ENCODE data around the gene CEPT1. TPM values are rescaled to one million over a fixed set of nuclear protein-coding genes. Genes with fewer than 3 reads are reported as not detected.

The CEPT1 gene
- total and polyA plus RNA-seq, 12 donors = 6.6 to 19.5 (median 13.1) TPM

DNA sequence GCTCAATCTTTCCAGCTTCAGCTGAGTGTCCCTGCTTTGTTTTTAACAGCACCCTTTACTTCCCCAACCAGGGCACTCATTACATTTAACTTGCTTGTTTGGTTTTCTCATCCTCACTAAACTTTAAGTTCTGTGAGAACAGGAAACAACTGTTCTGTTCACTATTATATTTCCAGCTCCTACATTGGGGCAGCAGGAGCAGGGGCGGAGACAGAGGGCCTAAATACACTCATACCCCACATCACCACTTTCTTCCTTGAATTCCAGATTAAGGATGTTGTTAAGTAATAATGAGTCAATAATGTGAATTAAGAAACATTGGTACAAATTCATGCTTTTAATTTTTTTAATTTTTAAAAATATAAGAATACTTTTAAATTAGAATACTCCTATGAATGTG, 6.2 kb upstream of the CEPT1 start:
- H3K4me3 ChIP-seq = no peak overlapping the region
- DNase-seq = no peak
- peaks cover 0 to 72% (median 6%) of the 10 kb centered on the region in 9 donors for H3K4me1 ChIP-seq
- intact Hi-C loops (cut with DNase I) = no loop called here
- H3K36me3 ChIP-seq = peaks cover 0 to 73% (median 31%) of the 10 kb centered on the region in 9 donors
- no peaks in the 10 kb centered on the region for H3K27me3 ChIP-seq
- H3K9me3 ChIP-seq = no peaks in the 10 kb centered on the region
- ATAC-seq = no peak
- WGBS, 2 donors = 97% methylated on average over 1 of the region's 1 CpG
- TF ChIP-seq, protein P1, sequence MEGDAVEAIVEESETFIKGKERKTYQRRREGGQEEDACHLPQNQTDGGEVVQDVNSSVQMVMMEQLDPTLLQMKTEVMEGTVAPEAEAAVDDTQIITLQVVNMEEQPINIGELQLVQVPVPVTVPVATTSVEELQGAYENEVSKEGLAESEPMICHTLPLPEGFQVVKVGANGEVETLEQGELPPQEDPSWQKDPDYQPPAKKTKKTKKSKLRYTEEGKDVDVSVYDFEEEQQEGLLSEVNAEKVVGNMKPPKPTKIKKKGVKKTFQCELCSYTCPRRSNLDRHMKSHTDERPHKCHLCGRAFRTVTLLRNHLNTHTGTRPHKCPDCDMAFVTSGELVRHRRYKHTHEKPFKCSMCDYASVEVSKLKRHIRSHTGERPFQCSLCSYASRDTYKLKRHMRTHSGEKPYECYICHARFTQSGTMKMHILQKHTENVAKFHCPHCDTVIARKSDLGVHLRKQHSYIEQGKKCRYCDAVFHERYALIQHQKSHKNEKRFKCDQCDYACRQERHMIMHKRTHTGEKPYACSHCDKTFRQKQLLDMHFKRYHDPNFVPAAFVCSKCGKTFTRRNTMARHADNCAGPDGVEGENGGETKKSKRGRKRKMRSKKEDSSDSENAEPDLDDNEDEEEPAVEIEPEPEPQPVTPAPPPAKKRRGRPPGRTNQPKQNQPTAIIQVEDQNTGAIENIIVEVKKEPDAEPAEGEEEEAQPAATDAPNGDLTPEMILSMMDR (IDR thresholded peaks at IDR 0.05) = no peak
- H3K27ac ChIP-seq = peak overlapping the region in 1 of 10 donors; percentile 56

DNA sequence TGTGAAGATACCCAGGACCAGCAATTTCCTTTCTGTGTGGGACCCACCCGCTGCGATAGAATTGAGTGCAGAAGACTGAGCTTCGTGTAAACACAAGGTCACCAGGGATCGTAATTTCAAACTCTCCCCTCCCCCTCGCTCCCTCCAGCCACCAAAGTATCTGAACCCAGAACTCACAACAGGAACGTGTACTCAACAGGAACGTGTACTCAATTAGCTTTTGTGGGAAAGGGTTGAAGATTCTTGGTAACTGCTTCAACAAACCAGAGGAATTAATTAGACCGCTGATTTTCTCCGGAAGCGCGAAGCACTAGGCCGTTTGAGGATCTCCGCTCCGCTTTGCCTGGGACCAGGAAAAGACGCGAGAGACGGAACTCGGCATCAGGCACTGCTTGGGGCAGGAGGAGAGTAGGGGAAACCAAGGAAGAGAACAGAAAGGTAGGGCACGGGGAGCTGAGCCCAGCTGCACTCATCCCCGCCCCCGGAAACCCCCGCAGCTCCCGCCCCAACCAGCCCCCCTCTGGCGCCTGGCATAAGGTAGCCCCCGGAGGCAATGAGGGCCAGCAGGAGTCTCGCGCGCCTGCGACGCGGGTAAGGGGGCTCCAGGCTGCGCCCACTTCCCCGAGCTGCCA, 583 bp upstream of the CEPT1 start:
- peaks cover 0 to 38% (median 13%) of the 10 kb centered on the region in 9 donors for H3K36me3 ChIP-seq
- H3K4me1 ChIP-seq = peaks cover 3 to 61% (median 33%) of the 10 kb centered on the region in 9 donors
- no peaks in the 10 kb centered on the region for H3K9me3 ChIP-seq
- WGBS, 2 donors = 0% methylated on average over 33 of the region's 33 CpGs
- H3K27me3 ChIP-seq = no peaks in the 10 kb centered on the region
- peak; percentile 15 to 66 (median 57) for ATAC-seq
- DNase-seq = peak in 1 of 2 donors; percentile 39
- peak overlapping the region; percentile 67 to 96 (median 88) for H3K4me3 ChIP-seq
- TF ChIP-seq, protein P1 (IDR thresholded peaks at IDR 0.05) = no peak
- intact Hi-C loops (cut with DNase I) = no loop called here
- peak overlapping the region; percentile 76 to 98 (median 94) for H3K27ac ChIP-seq

DNA sequence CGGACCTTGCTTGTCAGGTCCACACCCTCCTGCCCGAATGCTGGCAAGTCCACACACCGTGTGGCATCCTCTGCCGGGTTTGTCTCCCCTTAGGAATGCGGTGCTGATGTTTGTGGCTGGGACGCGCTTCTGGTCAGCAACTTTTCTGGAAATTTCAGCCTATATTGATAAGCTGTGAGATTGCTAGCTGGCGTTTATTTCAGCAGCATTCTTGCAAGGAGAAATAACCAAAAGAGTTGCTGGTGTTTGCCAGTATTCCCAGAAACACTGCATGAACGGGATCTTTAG, 601 bp downstream of the CEPT1 start:
- H3K27me3 ChIP-seq = no peaks in the 10 kb centered on the region
- no peaks in the 10 kb centered on the region for H3K9me3 ChIP-seq
- DNase-seq = no peak
- no peak for ATAC-seq
- WGBS, 2 donors = 0 to 1% methylated on average over 9 of the region's 9 CpGs
- intact Hi-C loops (cut with DNase I) = no loop called here
- peak overlapping the region; percentile 76 to 98 (median 94) for H3K27ac ChIP-seq
- peaks cover 3 to 53% (median 33%) of the 10 kb centered on the region in 9 donors for H3K4me1 ChIP-seq
- TF ChIP-seq, protein P1 (IDR thresholded peaks at IDR 0.05) = no peak
- peak overlapping the region; percentile 67 to 96 (median 88) for H3K4me3 ChIP-seq
- peaks cover 0 to 33% (median 10%) of the 10 kb centered on the region in 9 donors for H3K36me3 ChIP-seq

DNA sequence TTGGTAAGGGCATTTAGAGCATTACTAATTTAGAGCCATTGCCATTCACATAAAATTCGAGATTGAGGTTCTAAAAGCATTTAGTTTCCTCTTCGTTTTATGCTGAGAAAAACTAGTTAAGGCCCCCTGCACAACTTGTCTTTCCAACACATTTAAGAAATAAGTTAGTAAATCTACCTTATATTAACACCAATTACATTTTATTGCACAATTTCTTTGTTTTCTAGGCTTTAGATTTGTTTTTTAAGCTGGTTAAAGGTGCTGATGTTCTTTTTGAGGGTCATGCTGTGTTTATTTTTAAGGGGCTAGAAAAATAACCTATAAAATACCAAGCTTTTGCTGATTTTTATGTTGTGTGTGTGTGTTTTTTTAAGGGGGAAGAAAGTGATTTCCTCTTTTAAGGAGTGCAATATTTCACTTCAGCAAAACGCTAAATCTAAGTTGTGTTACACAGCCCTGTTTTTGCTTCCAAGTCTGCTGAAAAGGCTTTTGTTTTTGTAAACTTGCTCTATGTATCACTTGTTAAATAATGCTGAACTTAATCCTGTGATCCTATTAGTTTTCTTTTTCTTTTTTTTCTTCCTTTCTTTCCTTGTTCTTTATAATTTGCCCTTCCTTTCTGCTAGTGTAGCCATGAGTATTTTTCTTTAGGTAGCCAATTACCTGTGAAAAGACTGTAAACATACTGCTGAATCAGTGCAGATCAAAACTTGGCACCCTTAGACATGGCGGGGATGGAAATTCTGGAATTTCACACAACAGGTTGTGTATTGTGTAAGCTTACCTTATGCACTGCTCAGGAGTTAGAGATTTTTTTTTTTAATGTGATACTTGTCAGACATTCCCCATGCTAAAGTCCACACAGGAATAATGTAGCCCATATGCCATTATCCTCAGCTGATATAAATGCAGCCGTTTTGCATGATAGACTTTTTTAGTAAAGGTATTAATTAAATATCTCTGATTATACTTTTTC, 1.5 kb downstream of the CEPT1 start:
- peak overlapping the region in 3 of 10 donors; percentile 92 to 98 (median 96) for H3K27ac ChIP-seq
- intact Hi-C loops (cut with DNase I) = no loop called here

More for the DNA sequence above, 1.5 kb downstream of the CEPT1 start:
- H3K9me3 ChIP-seq = no peaks in the 10 kb centered on the region
- 44 to 53% methylated on average over 5 of the region's 5 CpGs for WGBS, 2 donors
- H3K36me3 ChIP-seq = peaks cover 0 to 24% (median 1%) of the 10 kb centered on the region in 9 donors
- ATAC-seq (no peak), DNase-seq (no peak)
- no peaks in the 10 kb centered on the region for H3K27me3 ChIP-seq
- H3K4me1 ChIP-seq = peaks cover 3 to 55% (median 33%) of the 10 kb centered on the region in 9 donors
- TF ChIP-seq, protein P1 (IDR thresholded peaks at IDR 0.05) = no peak
- peak overlapping the region in 9 of 10 donors; percentile 67 to 95 (median 88) for H3K4me3 ChIP-seq
